HFFc6 (cell line): ENCODE results near the gene MEX3D. TPM values are rescaled to one million over a fixed set of nuclear protein-coding genes. Genes with fewer than 3 reads are reported as not detected.

Experiments
- DNase-seq: peaks from one replicate; pipeline ENCODE4 v3.0.0-alpha.2; 2018
- H3K27ac Mint-ChIP-seq: 2 replicates; pipeline ENCODE4 v1.8.0; 2020; ENCODE audit warnings: mild to moderate bottlenecking, mixed read lengths
- H3K27me3 Mint-ChIP-seq: 2 replicates; pipeline ENCODE4 v1.8.0; 2021; ENCODE audit warnings: mild to moderate bottlenecking, moderate library complexity, mixed read lengths; ENCODE audit not compliant: insufficient read depth
- H3K36me3 Mint-ChIP-seq: 2 replicates; pipeline ENCODE4 v1.8.0; 2021; ENCODE audit warnings: low read depth, mixed read lengths
- H3K4me1 Mint-ChIP-seq: 2 replicates; pipeline ENCODE4 v1.8.0; 2020; ENCODE audit warnings: low read depth, mixed read lengths
- H3K4me3 Mint-ChIP-seq: 2 replicates; pipeline ENCODE4 v1.8.0; 2020; ENCODE audit warnings: mild to moderate bottlenecking, moderate library complexity, mixed read lengths
- H3K9me3 Mint-ChIP-seq: 2 replicates; pipeline ENCODE4 v1.8.0; 2020; ENCODE audit warnings: mild to moderate bottlenecking, mixed read lengths
- total RNA-seq, 6 experiments: library from RNA; stranded (reverse); fragmentation: NEBNext Ultra II Directional; extraction: Animal tissue kit (Norgen Biotek cat#: 25700); gene quantifications; 2 replicates in 1 of 6; 3 replicates in 5 of 6; pipeline ENCODE4 v1.2.3, GENCODE V29; 2021
- TF ChIP-seq, protein P1 (sequence below): fragments of 200-600 bp; sonication (generic); IDR thresholded peaks from 2 replicates; pipeline ENCODE4 v1.5.0; 2021; ENCODE audit warnings: antibody characterized with exemption, mild to moderate bottlenecking

Gene MEX3D
- total RNA-seq, 6 experiments from 2014 or later, result 28.6 to 36.7 (median 31.4) TPM

DNA sequence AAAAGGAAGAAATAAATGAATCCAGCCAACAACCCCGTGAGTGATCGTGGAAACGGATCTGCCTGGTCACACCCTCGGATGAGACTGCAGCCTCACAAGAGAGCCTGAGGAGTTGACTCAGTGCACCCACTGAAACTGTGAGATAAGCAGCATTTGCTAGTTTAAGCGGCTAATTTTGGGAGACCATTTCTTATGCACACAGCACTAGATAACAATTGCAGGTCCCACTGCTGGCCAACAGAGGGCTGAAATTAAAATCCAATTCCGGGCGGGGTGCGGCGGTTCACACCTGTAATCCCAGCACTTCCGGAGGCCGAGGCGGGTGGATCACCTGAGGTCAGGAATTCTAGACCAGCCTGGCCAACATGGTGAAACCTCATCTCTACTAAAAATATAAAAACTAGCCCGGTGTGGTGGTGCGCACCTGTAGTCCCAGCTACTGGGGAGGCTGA, 33.5 kb upstream of the MEX3D start:
- Mint-ChIP-seq H3K27ac (no peak overlapping the region), H3K4me1 (peaks cover 18% of the 10 kb centered on the region), H3K9me3 (no peaks in the 10 kb centered on the region), H3K36me3 (peaks cover 9% of the 10 kb centered on the region), H3K27me3 (peaks cover 5% of the 10 kb centered on the region), H3K4me3 (no peak overlapping the region)
- TF ChIP-seq, protein P1, sequence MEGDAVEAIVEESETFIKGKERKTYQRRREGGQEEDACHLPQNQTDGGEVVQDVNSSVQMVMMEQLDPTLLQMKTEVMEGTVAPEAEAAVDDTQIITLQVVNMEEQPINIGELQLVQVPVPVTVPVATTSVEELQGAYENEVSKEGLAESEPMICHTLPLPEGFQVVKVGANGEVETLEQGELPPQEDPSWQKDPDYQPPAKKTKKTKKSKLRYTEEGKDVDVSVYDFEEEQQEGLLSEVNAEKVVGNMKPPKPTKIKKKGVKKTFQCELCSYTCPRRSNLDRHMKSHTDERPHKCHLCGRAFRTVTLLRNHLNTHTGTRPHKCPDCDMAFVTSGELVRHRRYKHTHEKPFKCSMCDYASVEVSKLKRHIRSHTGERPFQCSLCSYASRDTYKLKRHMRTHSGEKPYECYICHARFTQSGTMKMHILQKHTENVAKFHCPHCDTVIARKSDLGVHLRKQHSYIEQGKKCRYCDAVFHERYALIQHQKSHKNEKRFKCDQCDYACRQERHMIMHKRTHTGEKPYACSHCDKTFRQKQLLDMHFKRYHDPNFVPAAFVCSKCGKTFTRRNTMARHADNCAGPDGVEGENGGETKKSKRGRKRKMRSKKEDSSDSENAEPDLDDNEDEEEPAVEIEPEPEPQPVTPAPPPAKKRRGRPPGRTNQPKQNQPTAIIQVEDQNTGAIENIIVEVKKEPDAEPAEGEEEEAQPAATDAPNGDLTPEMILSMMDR, result peak; percentile 52
- no peak for DNase-seq

DNA sequence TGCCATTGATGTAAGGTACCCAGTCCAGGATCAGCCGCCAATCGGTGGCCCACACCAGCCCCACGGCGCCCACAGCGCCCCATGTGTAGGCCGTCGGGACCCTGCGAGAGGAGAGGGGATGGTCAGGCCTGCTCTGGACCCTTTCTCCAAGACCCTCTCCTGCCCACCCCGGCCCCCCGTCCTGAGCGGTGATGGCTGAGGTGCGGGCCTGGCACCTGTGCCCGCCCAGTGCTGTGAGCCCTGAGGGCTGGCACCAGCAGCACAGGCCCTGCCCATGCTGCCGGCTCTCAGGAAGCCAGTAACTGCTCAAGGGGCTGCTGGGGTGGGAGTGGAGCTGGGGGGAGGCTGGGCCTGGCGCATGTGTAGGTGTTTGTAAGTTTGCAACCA, 31.3 kb upstream of the MEX3D start:
- peaks cover 9% of the 10 kb centered on the region for H3K36me3 Mint-ChIP-seq
- H3K4me3 Mint-ChIP-seq, result no peak overlapping the region

DNA sequence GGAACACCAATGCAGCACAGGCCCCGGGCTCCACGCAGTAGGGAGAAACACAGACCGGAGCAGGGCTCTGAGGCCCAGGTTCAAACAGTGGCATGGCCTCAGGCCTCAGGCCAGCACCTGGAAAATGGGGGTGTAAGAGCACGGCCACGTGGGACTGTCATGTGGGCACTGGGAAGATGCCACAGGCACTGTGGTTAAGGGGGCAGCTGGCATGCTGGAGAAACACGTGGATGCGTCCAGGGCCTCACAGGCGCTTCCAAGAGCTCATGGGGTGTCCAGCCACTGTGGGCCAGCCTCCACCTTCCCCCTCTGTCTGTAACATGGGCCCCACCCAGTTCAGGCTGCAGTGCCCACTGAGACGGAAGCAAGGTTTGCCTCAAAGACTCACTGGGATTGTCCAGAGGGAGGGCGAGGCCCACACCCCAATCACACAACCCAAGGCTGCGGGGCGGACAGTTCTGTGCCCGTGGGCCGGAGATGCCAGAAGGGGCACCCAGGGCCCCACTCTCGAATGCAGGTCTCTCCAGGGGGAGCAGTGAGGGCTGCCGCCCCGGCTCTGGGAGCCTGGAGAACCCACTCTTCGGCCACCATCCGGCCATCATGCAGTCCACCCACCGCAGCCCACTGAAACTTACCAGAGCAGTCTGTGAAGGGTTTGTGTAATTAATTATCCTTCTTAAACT, 30.8 kb upstream of the MEX3D start:
- Mint-ChIP-seq H3K27me3 (peaks cover 2% of the 10 kb centered on the region; the same call in 1 of the 2 replicates), H3K27ac (no peak overlapping the region)

More for the DNA sequence above, 31.3 kb upstream of the MEX3D start:
- Mint-ChIP-seq H3K27ac (no peak overlapping the region), H3K27me3 (peaks cover 3% of the 10 kb centered on the region; the same call in 1 of the 2 replicates), H3K9me3 (no peaks in the 10 kb centered on the region), H3K4me1 (peaks cover 10% of the 10 kb centered on the region; the same call in 1 of the 2 replicates)
- TF ChIP-seq, protein P1, result no peak
- no peak for DNase-seq

DNA sequence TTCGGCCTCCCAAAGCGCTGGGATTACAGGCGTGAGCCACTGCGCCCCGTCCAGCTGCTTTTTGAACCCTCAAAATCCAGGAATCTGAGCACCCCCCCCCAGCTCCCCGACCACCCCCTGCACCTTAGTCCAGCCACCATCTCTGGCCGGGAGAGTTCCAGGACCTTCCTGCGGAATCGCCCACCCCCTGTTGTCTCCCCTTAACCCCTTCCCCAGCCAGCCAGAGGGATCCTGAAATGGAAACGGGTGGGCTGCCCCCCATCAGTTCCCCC, 25.3 kb upstream of the MEX3D start:
- Mint-ChIP-seq H3K4me1 (peaks cover 21% of the 10 kb centered on the region), H3K4me3 (peak overlapping the region; percentile 95; the same call in 1 of the 2 replicates), H3K36me3 (no peaks in the 10 kb centered on the region; the same call in 1 of the 2 replicates), H3K27ac (no peak overlapping the region; the same call in 1 of the 2 replicates), H3K27me3 (peaks cover 5% of the 10 kb centered on the region), H3K9me3 (no peaks in the 10 kb centered on the region)
- DNase-seq, result no peak
- TF ChIP-seq, protein P1, result no peak

More for the DNA sequence above, 30.8 kb upstream of the MEX3D start:
- H3K4me3 Mint-ChIP-seq, result no peak overlapping the region
- peaks cover 9% of the 10 kb centered on the region for H3K36me3 Mint-ChIP-seq
- H3K9me3 Mint-ChIP-seq, result no peaks in the 10 kb centered on the region
- H3K4me1 Mint-ChIP-seq, result peaks cover 4% of the 10 kb centered on the region; the same call in 1 of the 2 replicates
- DNase-seq, result no peak
- TF ChIP-seq, protein P1, result no peak

DNA sequence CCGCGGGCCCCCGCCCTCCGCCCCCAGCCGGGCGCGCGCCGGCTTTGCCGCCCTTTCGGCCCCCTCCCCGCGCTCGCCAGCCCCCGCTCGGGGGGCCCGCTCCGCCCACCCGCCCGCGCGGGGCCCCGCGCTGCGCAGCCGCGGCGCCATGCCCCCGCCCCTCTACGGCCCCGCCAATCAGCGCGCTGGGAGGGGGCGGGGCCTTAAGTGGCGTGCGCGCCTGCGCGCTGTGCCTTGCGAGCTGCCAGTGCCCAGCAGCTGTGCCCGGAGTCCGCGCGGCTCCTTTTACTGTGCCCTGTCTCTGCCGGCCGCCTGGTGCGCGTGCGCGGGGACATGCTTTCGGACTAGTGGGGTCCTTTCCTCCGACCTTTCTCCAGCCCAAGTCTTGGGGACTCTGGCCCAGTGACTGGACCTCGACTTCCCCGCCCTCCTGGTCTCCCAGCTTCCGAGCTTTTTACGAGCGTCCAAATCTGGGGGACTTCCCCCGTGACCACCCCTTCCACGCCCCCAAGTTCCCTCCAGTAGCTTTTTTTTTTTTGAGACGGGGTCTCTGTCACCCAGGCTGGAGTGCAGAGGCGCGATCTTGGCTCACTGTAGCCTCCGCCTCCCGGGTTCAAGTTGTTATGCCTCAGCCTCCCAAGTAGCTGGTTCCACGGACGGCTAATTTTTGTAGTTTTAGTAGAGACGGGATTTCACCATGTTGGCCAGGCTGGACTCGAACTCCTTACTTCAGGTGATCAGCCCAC, 24.8 kb upstream of the MEX3D start, which contains the start of gene MBD3:
TSS of gene MBD3 (minus strand) at position 111 of the 746 bp plus-strand sequence. CDS start 234 bp downstream, outside the sequence.
- Mint-ChIP-seq H3K4me3 (peak within 1 kb of the TSS; percentile 95), H3K27me3 (peaks cover 5% of the 10 kb centered on the region), H3K4me1 (peaks cover 23% of the 10 kb centered on the region), H3K27ac (peak within 1 kb of the TSS; percentile 89), H3K9me3 (no peaks in the 10 kb centered on the region), H3K36me3 (peaks cover under 1% of the 10 kb centered on the region; the same call in 1 of the 2 replicates)
- peak; percentile 88 for DNase-seq
- TF ChIP-seq, protein P1, result no peak
